ENCODE data around the gene LCE5A. TPM values are rescaled to one million over a fixed set of nuclear protein-coding genes. Genes with fewer than 3 reads are reported as not detected.
"Not testable (repeated sequence)": the region's sequence is repeated elsewhere in the genome, so short reads cannot be mapped to it uniquely, and the experiment has no call there.

The LCE5A gene
- not detected for polyA plus RNA-seq (ENCODE audit: low read depth in 6 of 6)

DNA sequence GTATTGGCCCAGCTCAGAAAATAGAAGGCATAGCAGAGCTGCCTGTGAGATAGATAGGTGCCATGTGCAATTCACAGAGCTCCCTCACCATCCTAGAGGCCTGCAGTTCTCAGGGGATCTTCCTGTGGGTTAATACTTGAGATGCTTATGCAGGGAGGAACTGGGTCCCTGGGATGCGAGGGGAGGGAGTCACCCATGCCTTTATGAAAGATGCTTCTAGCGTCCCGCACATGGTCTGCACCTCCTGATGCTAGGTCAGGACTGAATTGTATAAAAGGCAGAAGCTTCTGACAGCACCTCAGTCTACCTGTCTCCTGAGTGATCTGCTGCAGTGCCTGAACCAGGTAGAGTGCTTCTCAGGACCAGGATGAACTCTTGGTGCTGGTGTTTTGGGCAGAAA, at the start of gene LCE5A:
TSS of gene LCE5A (plus strand) at position 301 of the 400 bp plus-strand sequence. CDS start 732 bp downstream, outside the sequence.
- Mint-ChIP-seq H3K36me3 (no peaks in the 10 kb centered on the region), H3K4me1 (peaks cover 0 to 6% (median 0%) of the 10 kb centered on the region in 3 donors), H3K27ac (peak within 1 kb of the TSS in 1 of 6 donors; percentile 11), H3K4me3 (peak within 1 kb of the TSS in 1 of 8 donors; percentile 7), H3K9me3 (peaks cover 0 to 4% (median 0%) of the 10 kb centered on the region in 7 donors), H3K27me3 (peaks cover 51 to 64% (median 57%) of the 10 kb centered on the region in 3 donors)
- DNase-seq (no peak), ATAC-seq (ENCODE audit: low read depth in 2 of 2) (no peak)

GRCh38 chr1:152461544-152461943, 49.1 kb upstream of the LCE5A start:
- no peaks in the 10 kb centered on the region for H3K36me3 Mint-ChIP-seq
- peak; percentile 35 to 36 for ATAC-seq (ENCODE audit: low read depth in 2 of 2)
- peak overlapping the region in 1 of 6 donors; percentile 72 for H3K27ac Mint-ChIP-seq
- peak overlapping the region in 2 of 8 donors; percentile 29 to 40 for H3K4me3 Mint-ChIP-seq
- H3K27me3 Mint-ChIP-seq: peaks cover 0 to 4% (median 0%) of the 10 kb centered on the region in 3 donors
- peaks cover 0 to 6% (median 3%) of the 10 kb centered on the region in 7 donors for H3K9me3 Mint-ChIP-seq
- DNase-seq: peak; percentile 20
- peaks cover 24 to 33% (median 29%) of the 10 kb centered on the region in 3 donors for H3K4me1 Mint-ChIP-seq

DNA sequence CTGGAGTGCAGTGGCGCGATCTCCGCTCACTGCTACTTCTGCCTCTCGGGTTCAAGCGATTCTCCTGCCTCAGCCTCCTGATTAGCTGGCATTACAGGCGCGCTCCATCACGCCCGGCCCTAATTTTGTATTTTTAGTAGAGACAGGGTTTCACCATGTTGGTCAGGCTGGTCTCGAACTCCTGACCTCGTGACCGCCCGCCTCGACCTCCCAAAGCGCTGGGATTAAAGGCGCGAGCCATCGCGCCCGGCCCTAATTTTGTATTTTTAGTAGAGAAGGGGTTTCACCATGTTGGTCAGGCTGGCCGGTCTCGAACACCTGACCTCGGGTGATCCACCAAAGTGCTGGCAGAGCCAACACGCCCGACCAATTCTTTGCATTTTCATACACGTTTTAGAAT, 48.0 kb upstream of the LCE5A start:
- Mint-ChIP-seq H3K4me3 (no peak overlapping the region), H3K4me1 (peaks cover 24 to 33% (median 29%) of the 10 kb centered on the region in 3 donors), H3K36me3 (peaks cover 0 to 7% of the 10 kb centered on the region in 2 donors), H3K9me3 (peaks cover 0 to 12% (median 5%) of the 10 kb centered on the region in 7 donors), H3K27ac (no peak overlapping the region), H3K27me3 (peaks cover 4 to 11% (median 8%) of the 10 kb centered on the region in 3 donors)
- ATAC-seq (ENCODE audit: low read depth in 2 of 2) (no peak), DNase-seq (no peak)

GRCh38 chr1:152466217-152466616, 44.4 kb upstream of the LCE5A start:
- Mint-ChIP-seq H3K4me3 (no peak overlapping the region), H3K27ac (no peak overlapping the region), H3K9me3 (peaks cover 0 to 12% (median 6%) of the 10 kb centered on the region in 7 donors), H3K4me1 (peaks cover 0 to 4% (median 3%) of the 10 kb centered on the region in 3 donors), H3K27me3 (peaks cover 9 to 20% (median 19%) of the 10 kb centered on the region in 3 donors), H3K36me3 (peaks cover 0 to 8% of the 10 kb centered on the region in 2 donors)
- no peak for ATAC-seq (ENCODE audit: low read depth in 2 of 2)
- no peak for DNase-seq

DNA sequence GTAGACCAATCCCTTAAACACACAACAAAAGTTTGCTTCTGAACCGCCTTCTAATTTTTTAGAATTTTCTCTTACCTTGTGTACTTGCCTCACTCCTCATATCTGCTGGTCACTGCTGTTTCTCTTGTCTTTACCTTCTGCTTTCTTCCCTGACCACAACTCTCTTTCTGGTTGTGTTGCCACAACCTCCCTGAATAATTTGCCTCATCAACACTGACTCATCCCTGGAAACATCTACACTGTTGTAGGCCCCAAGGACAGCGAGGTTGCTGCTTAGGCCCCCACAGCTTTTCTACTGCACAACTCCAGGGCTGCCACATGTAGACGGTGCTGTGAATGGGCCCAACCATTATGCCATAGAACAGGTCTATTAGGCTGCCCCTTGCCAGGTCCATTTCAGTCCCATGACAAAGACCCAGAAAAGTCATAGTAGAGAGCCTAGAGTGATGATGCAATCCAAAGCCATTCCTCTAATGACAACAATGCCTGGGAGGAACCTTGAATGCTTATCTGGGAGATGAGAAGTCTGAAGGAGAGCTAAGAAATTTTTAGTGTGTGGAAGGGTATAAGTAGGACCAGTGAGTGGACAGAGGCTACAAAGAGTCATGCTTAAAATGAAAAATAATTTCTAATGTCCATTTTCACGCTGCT, 36.6 kb upstream of the LCE5A start:
- ATAC-seq (ENCODE audit: low read depth in 2 of 2) (no peak), DNase-seq (no peak)
- no peak overlapping the region for H3K27ac Mint-ChIP-seq
- H3K27me3 Mint-ChIP-seq: peaks cover 4 to 27% (median 18%) of the 10 kb centered on the region in 3 donors
- H3K9me3 Mint-ChIP-seq: peaks cover 27 to 53% (median 45%) of the 10 kb centered on the region in 7 donors
- no peak overlapping the region for H3K4me3 Mint-ChIP-seq
- H3K36me3 Mint-ChIP-seq: peaks cover 3 to 44% of the 10 kb centered on the region in 2 donors
- H3K4me1 Mint-ChIP-seq: no peaks in the 10 kb centered on the region

DNA sequence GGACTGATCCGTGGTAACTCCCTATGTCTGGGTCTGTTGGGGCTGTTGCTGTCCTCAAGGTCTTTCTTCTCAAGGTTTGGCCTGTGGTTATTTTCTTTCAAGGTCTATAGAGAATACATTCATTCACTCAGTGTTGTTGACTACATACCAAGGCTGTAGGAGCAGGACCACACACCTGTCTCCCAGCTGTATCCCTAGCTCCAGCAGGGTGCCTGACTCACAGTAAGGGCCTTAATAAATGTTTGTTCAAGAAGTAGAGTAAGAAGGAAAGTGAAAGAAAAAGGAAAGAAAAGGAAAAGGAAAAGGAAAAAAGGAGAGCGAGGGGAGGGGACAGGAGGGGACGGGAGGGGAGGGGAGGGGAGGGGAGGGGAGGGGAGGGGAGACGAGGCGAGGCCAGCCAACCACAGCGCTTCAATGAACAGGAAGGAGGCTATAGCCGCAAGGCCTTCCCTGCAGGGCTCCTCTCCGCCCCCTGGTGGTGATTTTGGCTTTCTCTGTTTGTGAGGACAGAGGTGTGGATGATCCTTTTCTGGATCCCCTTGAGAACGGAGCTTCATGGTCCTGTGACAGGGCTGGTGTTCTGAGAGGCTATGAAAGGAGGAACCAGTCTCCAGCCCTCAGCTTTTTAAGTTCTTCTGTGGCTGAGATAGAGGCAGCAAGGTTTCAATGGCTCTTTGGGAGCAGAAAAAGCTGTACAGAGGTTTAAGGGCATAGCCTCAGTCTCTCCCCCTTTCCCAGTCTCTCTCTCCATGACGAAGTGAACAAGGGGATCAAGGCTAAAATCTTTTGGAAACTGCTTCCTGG, 30.6 kb upstream of the LCE5A start:
- H3K27ac Mint-ChIP-seq: no peak overlapping the region
- H3K27me3 Mint-ChIP-seq: peaks cover 3 to 17% (median 13%) of the 10 kb centered on the region in 3 donors
- peaks cover 4 to 6% (median 5%) of the 10 kb centered on the region in 3 donors for H3K4me1 Mint-ChIP-seq
- H3K4me3 Mint-ChIP-seq: peak overlapping the region in 1 of 8 donors; percentile 42
- ATAC-seq (ENCODE audit: low read depth in 2 of 2): peak; percentile 27 to 43
- DNase-seq: no peak
- H3K9me3 Mint-ChIP-seq: peaks cover 26 to 40% (median 35%) of the 10 kb centered on the region in 7 donors
- peaks cover 0 to 40% of the 10 kb centered on the region in 2 donors for H3K36me3 Mint-ChIP-seq

- ATAC-seq (ENCODE audit: low read depth in 2 of 2): no peak
- no peak overlapping the region for H3K4me3 Mint-ChIP-seq
- H3K27me3 Mint-ChIP-seq: peaks cover 0 to 17% (median 12%) of the 10 kb centered on the region in 3 donors
- no peak for DNase-seq
- H3K27ac Mint-ChIP-seq: no peak overlapping the region
- H3K4me1 Mint-ChIP-seq: peaks cover 4 to 6% (median 5%) of the 10 kb centered on the region in 3 donors
- H3K36me3 Mint-ChIP-seq: peaks cover 0 to 27% of the 10 kb centered on the region in 2 donors
- H3K9me3 Mint-ChIP-seq: peaks cover 16 to 21% (median 18%) of the 10 kb centered on the region in 7 donors
These were observed 28.5 kb upstream of the LCE5A start for GRCh38 chr1:152481869-152482664.

DNA sequence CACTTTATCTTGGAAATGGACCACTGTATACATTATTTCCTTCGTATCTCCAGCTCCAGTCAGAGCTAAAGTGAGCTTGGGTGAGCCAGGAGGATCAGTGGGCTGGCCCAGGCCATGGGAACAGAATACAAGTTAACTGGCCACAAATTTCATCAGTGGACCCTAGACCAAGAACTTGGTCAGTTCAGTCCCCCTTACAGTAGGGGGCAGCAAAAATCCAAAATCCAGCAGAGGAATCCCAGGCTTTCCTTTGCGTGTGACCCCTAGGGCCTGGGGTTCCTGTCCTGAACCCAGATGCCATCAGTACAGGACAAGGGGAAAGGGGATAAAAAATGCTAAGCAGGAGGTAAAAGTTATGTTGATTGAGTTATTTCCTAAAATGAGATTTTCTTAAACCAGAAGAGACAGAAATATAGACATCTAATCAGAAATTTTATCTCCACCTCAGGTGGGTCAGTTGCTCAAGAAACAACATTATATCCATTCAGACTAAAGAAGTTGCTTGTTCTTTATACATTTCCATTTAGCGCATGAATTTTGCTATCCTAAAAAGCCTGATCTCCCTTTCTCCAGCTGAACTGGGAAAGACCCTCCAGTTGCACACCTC, 24.1 kb upstream of the LCE5A start:
- H3K36me3 Mint-ChIP-seq: no peaks in the 10 kb centered on the region
- no peak overlapping the region for H3K4me3 Mint-ChIP-seq
- DNase-seq (no peak), ATAC-seq (ENCODE audit: low read depth in 2 of 2) (no peak)
- H3K9me3 Mint-ChIP-seq: peaks cover 0 to 8% (median 0%) of the 10 kb centered on the region in 7 donors
- peaks cover 0 to 12% (median 10%) of the 10 kb centered on the region in 3 donors for H3K27me3 Mint-ChIP-seq
- H3K27ac Mint-ChIP-seq: peak overlapping the region in 1 of 6 donors; percentile 28
- H3K4me1 Mint-ChIP-seq: peaks cover 0 to 6% (median 0%) of the 10 kb centered on the region in 3 donors

- no peak overlapping the region for H3K4me3 Mint-ChIP-seq
- no peaks in the 10 kb centered on the region for H3K36me3 Mint-ChIP-seq
- peaks cover 0 to 8% (median 0%) of the 10 kb centered on the region in 7 donors for H3K9me3 Mint-ChIP-seq
- ATAC-seq (ENCODE audit: low read depth in 2 of 2) (no peak), DNase-seq (no peak)
- peaks cover 1 to 12% (median 10%) of the 10 kb centered on the region in 3 donors for H3K27me3 Mint-ChIP-seq
- peaks cover 0 to 6% (median 0%) of the 10 kb centered on the region in 3 donors for H3K4me1 Mint-ChIP-seq
- no peak overlapping the region for H3K27ac Mint-ChIP-seq
These were observed 22.7 kb upstream of the LCE5A start for GRCh38 chr1:152487871-152488270.

DNA sequence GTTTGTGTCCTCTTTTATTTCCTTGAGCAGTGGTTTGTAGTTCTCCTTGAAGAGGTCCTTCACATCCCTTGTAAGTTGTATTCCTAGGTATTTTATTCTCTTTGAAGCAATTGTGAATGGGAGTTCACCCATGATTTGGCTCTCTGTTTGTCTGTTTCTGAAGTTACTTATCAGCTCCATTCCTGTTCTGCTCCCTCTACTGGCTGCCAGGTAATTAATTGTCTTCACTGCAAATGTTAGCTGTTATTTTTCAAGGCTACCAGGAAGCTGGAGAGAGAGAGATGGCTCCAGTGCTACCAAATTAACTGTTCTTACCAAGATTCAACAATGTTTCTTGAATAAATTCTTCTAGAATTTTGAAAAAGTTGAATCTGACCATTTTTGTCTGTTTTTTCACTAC, 19.1 kb upstream of the LCE5A start:
- not testable (repeated sequence) for DNase-seq; H3K36me3 Mint-ChIP-seq; H3K4me1 Mint-ChIP-seq; H3K9me3 Mint-ChIP-seq; H3K4me3 Mint-ChIP-seq; ATAC-seq (ENCODE audit: low read depth in 2 of 2); H3K27ac Mint-ChIP-seq
- H3K27me3 Mint-ChIP-seq: peaks cover 20 to 24% (median 23%) of the 10 kb centered on the region in 3 donors

DNA sequence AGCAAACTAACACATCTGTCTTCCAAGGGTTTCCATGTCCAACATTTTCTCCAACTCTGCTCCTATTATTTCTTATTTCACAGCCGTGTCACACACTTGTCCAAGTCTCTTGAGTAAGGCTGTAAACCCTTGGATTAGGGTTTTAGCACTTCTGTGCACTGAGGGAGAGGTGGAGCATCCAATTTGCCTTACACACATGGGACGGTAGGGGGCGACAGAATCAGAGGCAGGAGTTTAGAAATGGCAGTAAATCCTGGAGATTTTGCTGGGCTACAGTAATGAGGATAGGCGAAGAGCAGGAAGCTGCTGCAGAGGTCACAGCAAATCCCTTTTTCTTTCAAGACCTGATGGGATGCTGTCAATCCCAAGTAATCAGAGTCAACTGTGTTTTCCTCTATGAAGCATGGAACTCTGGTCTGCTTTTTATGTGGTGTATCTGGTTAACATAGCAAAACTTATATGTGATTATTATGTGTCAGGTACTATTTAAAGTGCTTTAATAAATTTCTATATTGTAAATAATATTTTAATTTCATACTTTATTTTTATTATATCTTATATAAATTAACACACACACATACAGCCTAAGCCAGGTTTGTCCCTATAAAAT, 15.4 kb upstream of the LCE5A start:
- Mint-ChIP-seq H3K4me3 (no peak overlapping the region), H3K4me1 (no peaks in the 10 kb centered on the region), H3K27me3 (peaks cover 20 to 30% (median 22%) of the 10 kb centered on the region in 3 donors), H3K9me3 (no peaks in the 10 kb centered on the region), H3K36me3 (no peaks in the 10 kb centered on the region), H3K27ac (peak overlapping the region in 1 of 6 donors; percentile 26)
- ATAC-seq (ENCODE audit: low read depth in 2 of 2) (no peak), DNase-seq (no peak)

- Mint-ChIP-seq H3K36me3 (no peaks in the 10 kb centered on the region), H3K4me1 (no peaks in the 10 kb centered on the region), H3K27me3 (peaks cover 24 to 30% (median 24%) of the 10 kb centered on the region in 3 donors), H3K27ac (peak overlapping the region in 1 of 6 donors; percentile 22), H3K9me3 (peaks cover 0 to under 1% (median 0%) of the 10 kb centered on the region in 7 donors), H3K4me3 (no peak overlapping the region)
- ATAC-seq (ENCODE audit: low read depth in 2 of 2) (no peak), DNase-seq (no peak)
These were observed 13.3 kb upstream of the LCE5A start for GRCh38 chr1:152497273-152497672.

Data from naive B cell (primary cell).